K562 (cell line): Measurements from ENCODE around the gene ZNF385C. TPM values are rescaled to one million over a fixed set of nuclear protein-coding genes. Genes with fewer than 3 reads are reported as not detected.

Experiments
- CTCFL ChIP-seq: IDR thresholded peaks from 2 replicates; pipeline ENCODE4 v1.6.1; 2011; ENCODE audit warnings: borderline replicate concordance, low read depth, mild to moderate bottlenecking, moderate library complexity, low read length; ENCODE audit not compliant: insufficient read depth, poor library complexity, severe bottlenecking
- GABPB1 ChIP-seq: sonication (generic); formaldehyde crosslinking; IDR thresholded peaks from 2 replicates; pipeline ENCODE4 v1.8.0; 2022; ENCODE audit warnings: mild to moderate bottlenecking, missing genetic modification reagents
- HDAC1 ChIP-seq, 2 experiments: fragments of 450-650 bp; IDR thresholded peaks; 2 replicates each; pipeline ENCODE4 v1.6.1; 2016 to 2017; ENCODE audit warnings: inconsistent platforms in 1 of 2, mild to moderate bottlenecking in 1 of 2, moderate library complexity in 1 of 2
- MLLT1 ChIP-seq, 2 experiments: fragments of 450-650 bp; IDR thresholded peaks; 2 replicates each; pipeline ENCODE4 v1.6.1; 2016
- NFATC3 ChIP-seq: fragments of 450-650 bp; IDR thresholded peaks from 2 replicates; pipeline ENCODE4 v1.6.1; 2017; ENCODE audit warnings: mild to moderate bottlenecking
- NKRF ChIP-seq: fragments of 450-650 bp; IDR thresholded peaks from 2 replicates; pipeline ENCODE4 v1.6.1; 2016; ENCODE audit warnings: borderline replicate concordance
- PHF20 ChIP-seq: fragments of 450-650 bp; IDR thresholded peaks from 2 replicates; pipeline ENCODE4 v1.6.1; 2018; ENCODE audit not compliant: partially characterized antibody
- PHF8 ChIP-seq: fragments of 200-600 bp; sonication (generic); IDR thresholded peaks from 2 replicates; pipeline ENCODE4 v1.6.1; 2012; ENCODE audit warnings: mixed run types, mild to moderate bottlenecking, inconsistent platforms, low read length, moderate library complexity, borderline replicate concordance
- POLR3A ChIP-seq: IDR thresholded peaks from 2 replicates; pipeline ENCODE4 v1.6.1; 2011; ENCODE audit warnings: borderline replicate concordance, mild to moderate bottlenecking, moderate library complexity; ENCODE audit not compliant: insufficient read length, insufficient read depth; ENCODE audit errors: extremely low read depth
- SMAD4 ChIP-seq: fragments of 250-450 bp; sonication (Bioruptor Pico); conservative IDR thresholded peaks from 2 replicates; pipeline ENCODE4 v1.8.0; 2021; ENCODE audit warnings: inconsistent platforms, mild to moderate bottlenecking, moderate library complexity
- SMC3 ChIP-seq: conservative IDR thresholded peaks from 2 replicates; pipeline ENCODE4 v1.6.1; 2011; ENCODE audit warnings: low read depth, low read length, improper control_type of control experiment; ENCODE audit not compliant: insufficient read depth
- SRSF3 ChIP-seq: fragments of 200-400 bp; formaldehyde crosslinking; IDR thresholded peaks from 2 replicates; pipeline ENCODE4 v1.6.1; 2016; ENCODE audit warnings: mild to moderate bottlenecking, low read length, moderate library complexity; ENCODE audit not compliant: insufficient read depth
- ZBTB7A ChIP-seq: IDR thresholded peaks from 2 replicates; pipeline ENCODE4 v1.6.1; 2011; ENCODE audit warnings: low read depth, mild to moderate bottlenecking, low read length, moderate library complexity, borderline replicate concordance; ENCODE audit not compliant: control insufficient read depth
- ZKSCAN8 ChIP-seq: fragments of 200-800 bp; sonication (Bioruptor generic); IDR thresholded peaks from 2 replicates; pipeline ENCODE4 v1.6.1; 2016; ENCODE audit warnings: missing genetic modification characterization, missing compliant biosample characterization
- ZNF398 ChIP-seq: fragments of 250-450 bp; sonication (Bioruptor Pico); IDR thresholded peaks from 2 replicates; pipeline ENCODE4 v1.8.0; 2021; ENCODE audit warnings: moderate library complexity, mild to moderate bottlenecking, inconsistent platforms
- ZNF511 ChIP-seq: sonication (generic); formaldehyde crosslinking; IDR thresholded peaks from 2 replicates; pipeline ENCODE4 v1.8.0; 2022; ENCODE audit warnings: mild to moderate bottlenecking, missing genetic modification reagents
- polyA plus RNA-seq, 8 experiments: library from polyadenylated mRNA; depleted of rRNA in 4 of 8; stranded (reverse) in 5 of 8; unstranded in 3 of 8; fragments of >200 nt; fragmentation: Nextera tagmentation in 2 of 8; fragmentation: Illumina TruSeq in 1 of 8; extraction: Ambion mirVana in 2 of 8; extraction: Trizol in 1 of 8; gene quantifications; 2 replicates each; pipeline versions ENCODE4 v1.2.1 to v1.2.3, GENCODE V29; 2011 to 2014; ENCODE audit warnings: inconsistent platforms in 1 of 8, missing spikeins in 1 of 8
- total RNA-seq, 7 experiments: library from RNA; depleted of rRNA in 6 of 7; stranded (reverse); fragments of >200 nt in 6 of 7; fragmentation: Illumina TruSeq in 2 of 7; extraction: Trizol in 2 of 7; gene quantifications; 2 replicates each; pipeline versions ENCODE4 v1.2.1 to v1.2.3, GENCODE V29; 2011 to 2021; ENCODE audit warnings: low replicate concordance in 1 of 7

The ZNF385C gene
- total and polyA plus RNA-seq, 9 of the 15 experiments (the other 6 are each of a cell fraction or from before 2014, with no cell fraction given), result 0.03 to 0.35 (median 0.18) TPM; not detected in 1

- TF ChIP-seq MLLT1 (IDR thresholded peaks at IDR 0.05) (no peak), POLR3A (no peak), CTCFL (peak; percentile 16), PHF8 (peak; percentile 80; the same call in 1 of the 2 replicates), ZNF398 (CRISPR knock-in tag) (no peak), GABPB1 (CRISPR knock-in tag) (peak; percentile 78; the same call in 1 of the 2 replicates), ZNF511 (CRISPR knock-in tag) (no peak), PHF20 (peak; percentile 78), ZBTB7A (peak; percentile 26; the same call in 1 of the 2 replicates), NFATC3 (no peak), ZKSCAN8 (no peak), SRSF3 (no peak), NKRF (0 out of 2 replicates have a peak, but pooled peaks have one; percentile 4), SMAD4 (CRISPR knock-in tag) (peak; percentile 59; the same call in 1 of the 2 replicates), HDAC1 (IDR thresholded peaks at IDR 0.05) (no peak), SMC3 (peak; percentile 34; the same call in 1 of the 2 replicates)
Measured at GRCh38 chr17:42019509-42020404, 78.5 kb downstream of the ZNF385C start, which contains the start of gene NKIRAS2 (continued).
